Neuron (in vitro differentiated cells): ENCODE results near the gene RGCC.

Experiments
- H2AFZ ChIP-seq: one replicate; pipeline ENCODE4 v1.6.1; 2013; ENCODE audit warnings: low read depth, mild to moderate bottlenecking, inconsistent platforms, low read length, moderate library complexity
- H3K27me3 ChIP-seq: one replicate; pipeline ENCODE4 v1.6.1; 2013; ENCODE audit warnings: low read length; ENCODE audit not compliant: insufficient read depth
- H3K36me3 ChIP-seq: one replicate; pipeline ENCODE4 v1.6.1; 2013; ENCODE audit warnings: low read length; ENCODE audit not compliant: insufficient read depth
- H3K4me1 ChIP-seq: one replicate; pipeline ENCODE4 v1.6.1; 2013; ENCODE audit warnings: low read length; ENCODE audit not compliant: insufficient read depth
- H3K4me3 ChIP-seq: 2 replicates; pipeline ENCODE4 v1.5.1; 2013; ENCODE audit warnings: mild to moderate bottlenecking, low read length, moderate library complexity
- H3K9me3 ChIP-seq: one replicate; pipeline ENCODE4 v1.6.1; 2013; ENCODE audit warnings: low read length

The RGCC gene

DNA sequence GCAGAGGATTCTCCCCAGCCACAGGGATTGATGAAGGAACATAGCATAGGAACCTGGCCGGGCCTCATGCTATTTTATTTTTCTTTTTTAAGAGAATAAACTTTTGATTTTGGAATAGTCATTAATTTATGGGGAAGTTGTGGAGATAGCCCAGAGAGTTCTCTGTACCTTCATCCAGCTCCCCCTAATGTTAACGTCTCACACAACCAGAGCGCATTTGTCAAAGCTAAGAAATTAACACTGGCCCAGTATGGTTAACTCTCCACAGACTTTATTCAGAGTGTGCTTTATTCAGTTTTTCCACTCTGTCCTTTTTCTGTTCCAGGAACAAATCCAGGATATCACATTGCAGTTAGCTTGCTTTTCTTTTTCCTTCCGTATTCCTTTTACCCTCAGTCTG lies 59.4 kb downstream of the RGCC start:
- H3K4me3 ChIP-seq = no peak overlapping the region
- H2AFZ ChIP-seq = no peak overlapping the region
- no peaks in the 10 kb centered on the region for H3K9me3 ChIP-seq
- no peaks in the 10 kb centered on the region for H3K36me3 ChIP-seq
- H3K4me1 ChIP-seq = no peaks in the 10 kb centered on the region
- no peaks in the 10 kb centered on the region for H3K27me3 ChIP-seq

- Histone ChIP-seq H3K4me1 (no peaks in the 10 kb centered on the region), H3K9me3 (no peaks in the 10 kb centered on the region), H3K36me3 (no peaks in the 10 kb centered on the region), H3K4me3 (no peak overlapping the region), H3K27me3 (no peaks in the 10 kb centered on the region), H2AFZ (no peak overlapping the region)
Observed at GRCh38 chr13:41520016-41520659, 62.8 kb downstream of the RGCC start.
